ENCODE measurements around the gene THBS3.

Gene THBS3

GRCh38 chr1:155186794-155187455, 20.8 kb downstream of the THBS3 start:
- DNase-seq, result no peak

GRCh38 chr1:155186067-155186793, 21.5 kb downstream of the THBS3 start:
- no peak for DNase-seq

- DNase-seq, result no peak
These were observed 22.0 kb downstream of the THBS3 start for GRCh38 chr1:155185783-155186066.

- DNase-seq, result peak in 1 of 2 donors; percentile 75
These were observed 22.6 kb downstream of the THBS3 start for GRCh38 chr1:155184835-155185782.

- DNase-seq, result no peak
These were observed 23.3 kb downstream of the THBS3 start for GRCh38 chr1:155184351-155184811.

GRCh38 chr1:155183775-155184221, 23.9 kb downstream of the THBS3 start:
- no peak for DNase-seq

- DNase-seq, result no peak
These were observed 25.6 kb downstream of the THBS3 start for GRCh38 chr1:155182052-155182550.

GRCh38 chr1:155181371-155182051, 26.2 kb downstream of the THBS3 start:
- no peak for DNase-seq

- DNase-seq, result no peak
These were observed 28.3 kb downstream of the THBS3 start for GRCh38 chr1:155179112-155180031.

GRCh38 chr1:155178441-155179111, 29.1 kb downstream of the THBS3 start:
- peak in 1 of 2 donors; percentile 28 for DNase-seq

GRCh38 chr1:155177918-155178281, 29.8 kb downstream of the THBS3 start:
- no peak for DNase-seq

- DNase-seq, result no peak
These were observed 30.3 kb downstream of the THBS3 start for GRCh38 chr1:155177192-155177917.

GRCh38 chr1:155176544-155177071, 31.1 kb downstream of the THBS3 start:
- DNase-seq, result peak; percentile 80 to 86

GRCh38 chr1:155175927-155176371, 31.7 kb downstream of the THBS3 start:
- DNase-seq, result peak in 1 of 2 donors; percentile 37

GRCh38 chr1:155175281-155175926, 32.3 kb downstream of the THBS3 start:
- no peak for DNase-seq

GRCh38 chr1:155174324-155175280, 33.1 kb downstream of the THBS3 start:
- DNase-seq, result peak; percentile 54 to 75

- peak; percentile 64 to 78 for DNase-seq
These were observed 34.0 kb downstream of the THBS3 start, which contains the start of gene TRIM46 for GRCh38 chr1:155173478-155174323. Gene TRIM46, plus strand, starts transcription at chr1:155173849. Its CDS starts 118 bp downstream, at chr1:155173967.

Data from CD4-positive, alpha-beta T cell treated with Interferon alpha-2 for 1 hour (primary cell).